GM23338 (cell line): ENCODE data around the gene B3GALT4. TPM values are rescaled to one million over a fixed set of nuclear protein-coding genes. Genes with fewer than 3 reads are reported as not detected.
A peak's percentile ranks its signal among the peaks of the same experiment; 100 is the strongest.

Source experiments
- ATAC-seq: fragments of 200-7000 bp; cut with Tn5 transposase; 3 replicates; pipeline ENCODE4 v1.9.1; 2020
- DNase-seq: peaks from one replicate; pipeline ENCODE4 v3.0.0-alpha.2; 2015; ENCODE audit warnings: low spot score
- H2AFZ ChIP-seq: fragments of 200-600 bp; sonication (generic); 2 replicates; pipeline ENCODE4 v1.8.0; 2016; ENCODE audit warnings: antibody characterized with exemption, mild to moderate bottlenecking, moderate library complexity
- H3F3A ChIP-seq: fragments of 200-600 bp; sonication (generic); replicated peaks from 2 replicates; pipeline ENCODE4 v1.8.0; 2017; ENCODE audit warnings: antibody characterized with exemption, mixed run types, low read depth
- H3K27ac ChIP-seq: fragments of 200-600 bp; sonication (generic); 2 replicates; pipeline ENCODE4 v1.6.1; 2016; ENCODE audit warnings: low read depth
- H3K27me3 ChIP-seq: fragments of 200-600 bp; sonication (generic); 2 replicates; pipeline ENCODE4 v1.8.0; 2016; ENCODE audit warnings: mild to moderate bottlenecking, mixed run types, moderate library complexity; ENCODE audit not compliant: insufficient read depth
- H3K36me3 ChIP-seq: fragments of 200-600 bp; sonication (generic); 2 replicates; pipeline ENCODE4 v1.8.0; 2016; ENCODE audit warnings: mild to moderate bottlenecking; ENCODE audit not compliant: insufficient read depth
- H3K4me1 ChIP-seq: fragments of 200-600 bp; sonication (generic); 2 replicates; pipeline ENCODE4 v1.8.0; 2016; ENCODE audit warnings: mild to moderate bottlenecking, moderate library complexity; ENCODE audit not compliant: insufficient read depth
- H3K4me2 ChIP-seq: fragments of 200-600 bp; sonication (generic); 2 replicates; pipeline ENCODE4 v1.7.1; 2017; ENCODE audit warnings: mixed run types
- H3K4me3 ChIP-seq: fragments of 200-600 bp; sonication (generic); 2 replicates; pipeline ENCODE4 v1.6.1; 2016; ENCODE audit warnings: mixed run types
- H3K79me2 ChIP-seq: fragments of 200-600 bp; sonication (generic); replicated peaks from 2 replicates; pipeline ENCODE4 v1.8.0; 2017; ENCODE audit warnings: mild to moderate bottlenecking; ENCODE audit not compliant: insufficient read depth
- H3K9me2 ChIP-seq: fragments of 200-600 bp; sonication (generic); 2 replicates; pipeline ENCODE4 v1.8.0; 2017; ENCODE audit not compliant: insufficient read depth
- H4K20me1 ChIP-seq: fragments of 200-600 bp; sonication (generic); replicated peaks from 2 replicates; pipeline ENCODE4 v1.8.0; 2017; ENCODE audit warnings: mild to moderate bottlenecking; ENCODE audit not compliant: insufficient read depth
- H3K27ac Mint-ChIP-seq: 2 replicates; pipeline ENCODE4 v1.8.0; 2020; ENCODE audit warnings: inconsistent platforms, mild to moderate bottlenecking, moderate library complexity, mixed read lengths
- H3K27me3 Mint-ChIP-seq: 3 replicates; pipeline ENCODE4 v1.8.0; 2022; ENCODE audit warnings: low read depth, mild to moderate bottlenecking, moderate library complexity, mixed read lengths, inconsistent platforms; ENCODE audit not compliant: insufficient read depth, poor library complexity
- H3K36me3 Mint-ChIP-seq: 3 replicates; pipeline ENCODE4 v1.8.0; 2021; ENCODE audit warnings: low read depth, mild to moderate bottlenecking, inconsistent platforms, moderate library complexity, mixed read lengths
- H3K4me1 Mint-ChIP-seq: 3 replicates; pipeline ENCODE4 v1.8.0; 2020; ENCODE audit warnings: mild to moderate bottlenecking, inconsistent platforms, mixed read lengths
- H3K4me3 Mint-ChIP-seq: 3 replicates; pipeline ENCODE4 v1.8.0; 2021; ENCODE audit warnings: moderate library complexity, mild to moderate bottlenecking, inconsistent platforms, mixed read lengths
- H3K9me3 Mint-ChIP-seq: 3 replicates; pipeline ENCODE4 v1.8.0; 2020; ENCODE audit warnings: moderate library complexity, mild to moderate bottlenecking, inconsistent platforms, mixed read lengths
- ETS1 ChIP-seq: IDR thresholded peaks from 2 replicates; pipeline ENCODE4 v1.6.1; 2016; ENCODE audit warnings: antibody characterized with exemption
- EZH2 ChIP-seq: fragments of 200-600 bp; sonication (generic); IDR thresholded peaks from one replicate; pipeline ENCODE4 v1.8.0; 2017; ENCODE audit warnings: antibody characterized with exemption, mild to moderate bottlenecking, low read depth; ENCODE audit not compliant: unreplicated experiment
- EZH2phosphoT487 ChIP-seq: fragments of 200-600 bp; sonication (generic); IDR thresholded peaks from one replicate; pipeline ENCODE4 v1.8.1; 2018; ENCODE audit warnings: antibody characterized with exemption; ENCODE audit not compliant: unreplicated experiment
- JUNB ChIP-seq: IDR thresholded peaks from one replicate; pipeline ENCODE4 v1.6.1; 2016; ENCODE audit warnings: antibody characterized with exemption; ENCODE audit not compliant: unreplicated experiment
- NANOG ChIP-seq: IDR thresholded peaks from 2 replicates; pipeline ENCODE4 v1.6.1; 2016; ENCODE audit warnings: antibody characterized with exemption, borderline replicate concordance
- POLR2AphosphoS5 ChIP-seq: IDR thresholded peaks from 2 replicates; pipeline ENCODE4 v1.6.1; 2016; ENCODE audit warnings: antibody characterized with exemption, low read depth
- REST ChIP-seq: IDR thresholded peaks from one replicate; pipeline ENCODE4 v1.6.1; 2018; ENCODE audit warnings: antibody characterized with exemption; ENCODE audit not compliant: unreplicated experiment
- STAT1 ChIP-seq: IDR thresholded peaks from one replicate; pipeline ENCODE4 v1.6.1; 2016; ENCODE audit warnings: antibody characterized with exemption; ENCODE audit not compliant: unreplicated experiment
- ZNF114 ChIP-seq: fragments of 250-450 bp; sonication (Bioruptor Pico); IDR thresholded peaks from 2 replicates; pipeline ENCODE4 v1.5.0; 2020; ENCODE audit warnings: mild to moderate bottlenecking, moderate library complexity
- ZNF331 ChIP-seq: fragments of 250-450 bp; sonication (Bioruptor Pico); IDR thresholded peaks from 2 replicates; pipeline ENCODE4 v1.5.0; 2020; ENCODE audit warnings: low read depth, mild to moderate bottlenecking, moderate library complexity
- ZNF462 ChIP-seq: fragments of 250-450 bp; sonication (Bioruptor Pico); IDR thresholded peaks from 2 replicates; pipeline ENCODE4 v1.5.0; 2020; ENCODE audit warnings: mild to moderate bottlenecking, moderate library complexity
- polyA plus RNA-seq: library from polyadenylated mRNA; unstranded; fragments of >200 nt; fragmentation: Nextera tagmentation; extraction: Ambion mirVana; gene quantifications from 2 replicates; pipeline ENCODE4 v1.2.1, GENCODE V29; 2016
- total RNA-seq: library from RNA; depleted of rRNA; stranded (reverse); fragments of >200 nt; shearing (Covaris generic); gene quantifications from 2 replicates; pipeline ENCODE4 v1.2.3, GENCODE V29; 2014

B3GALT4 gene
- total and polyA plus RNA-seq, 2 experiments from 2014 or later, result 1.3 to 2.3 TPM

GRCh38 chr6:33289784-33290315, 12.9 kb downstream of the B3GALT4 start:
- peaks cover 16% of the 10 kb centered on the region for H3K4me1 Mint-ChIP-seq
- Histone ChIP-seq H3K4me3 (peak overlapping the region; percentile 68), H3F3A (0 out of 2 replicates have a peak, but pooled peaks cover 9% of the 10 kb centered on the region), H3K4me2 (peak overlapping the region; percentile 97), H2AFZ (no peak overlapping the region), H3K4me1 (peaks cover 13% of the 10 kb centered on the region), H3K36me3 (peaks cover 20% of the 10 kb centered on the region), H3K27ac (no peak overlapping the region), H4K20me1 (peaks cover 11% of the 10 kb centered on the region), H3K9me2 (no peaks in the 10 kb centered on the region), H3K27me3 (no peaks in the 10 kb centered on the region), H3K79me2 (peaks cover 33% of the 10 kb centered on the region)
- H3K9me3 Mint-ChIP-seq, result no peaks in the 10 kb centered on the region
- peaks cover 2% of the 10 kb centered on the region for H3K27me3 Mint-ChIP-seq
- H3K4me3 Mint-ChIP-seq, result peak overlapping the region; percentile 96
- ATAC-seq (peak; percentile 23), DNase-seq (no peak)
- TF ChIP-seq ZNF331 (no peak), NANOG (no peak)
- peak overlapping the region; percentile 90 for H3K27ac Mint-ChIP-seq
- peaks cover 56% of the 10 kb centered on the region for H3K36me3 Mint-ChIP-seq

- Histone ChIP-seq H3K36me3 (peaks cover 18% of the 10 kb centered on the region), H3K27ac (no peak overlapping the region), H4K20me1 (peaks cover 8% of the 10 kb centered on the region), H3K4me3 (peak overlapping the region; percentile 68), H3K4me2 (peak overlapping the region; percentile 97), H2AFZ (no peak overlapping the region), H3F3A (0 out of 2 replicates have a peak, but pooled peaks cover 9% of the 10 kb centered on the region), H3K79me2 (peaks cover 32% of the 10 kb centered on the region), H3K9me2 (no peaks in the 10 kb centered on the region), H3K4me1 (peaks cover 13% of the 10 kb centered on the region), H3K27me3 (no peaks in the 10 kb centered on the region)
- H3K27ac Mint-ChIP-seq, result peak overlapping the region; percentile 79
- peaks cover 17% of the 10 kb centered on the region for H3K4me1 Mint-ChIP-seq
- peak overlapping the region; percentile 96 for H3K4me3 Mint-ChIP-seq
- H3K27me3 Mint-ChIP-seq, result peaks cover 2% of the 10 kb centered on the region
- DNase-seq (no peak), ATAC-seq (no peak)
- peaks cover 52% of the 10 kb centered on the region for H3K36me3 Mint-ChIP-seq
- no peaks in the 10 kb centered on the region for H3K9me3 Mint-ChIP-seq
- TF ChIP-seq POLR2AphosphoS5 (no peak), EZH2phosphoT487 (no peak), EZH2 (no peak), ZNF114 (CRISPR knock-in tag) (no peak), JUNB (no peak), ZNF331 (no peak), ZNF462 (CRISPR knock-in tag) (no peak), ETS1 (no peak), REST (no peak), STAT1 (no peak)
Observed at GRCh38 chr6:33290459-33290858, 13.5 kb downstream of the B3GALT4 start.
